ENCODE measurements around the gene LRRC8B. TPM values are rescaled to one million over a fixed set of nuclear protein-coding genes. Genes with fewer than 3 reads are reported as not detected.

LRRC8B gene
- total and polyA plus RNA-seq, 11 donors, result 0.91 to 10.4 (median 4.7) TPM

- ATAC-seq, result no peak
- Histone ChIP-seq H3K27me3 (no peaks in the 10 kb centered on the region), H3K36me3 (no peaks in the 10 kb centered on the region), H3K4me3 (no peak overlapping the region), H3K4me1 (peaks cover 0 to 12% (median 0%) of the 10 kb centered on the region in 12 donors), H3K9me3 (no peaks in the 10 kb centered on the region), H3K27ac (no peak overlapping the region)
- TF ChIP-seq CTCF (IDR thresholded peaks at IDR 0.05) (no peak), POLR2A (IDR thresholded peaks at IDR 0.05) (no peak)
- WGBS, 4 donors, result 59 to 78% (median 70%) methylated on average over 2 of the region's 2 CpGs
- no peak for DNase-seq
- intact Hi-C loops (cut with DNase I), result loop anchor here in 5 of 10 donors (5.0 to 10.0 kb wide), 3 partner anchors 109 to 507 kb away; partner anchors contain the start of gene ZNF326 (in 1 of the 5)
These were observed 36.7 kb upstream of the LRRC8B start for GRCh38 chr1:89487972-89488371.

GRCh38 chr1:89489047-89489729 lies 35.4 kb upstream of the LRRC8B start:
- DNase-seq, result no peak
- no peak for ATAC-seq
- Histone ChIP-seq H3K27ac (no peak overlapping the region), H3K9me3 (no peaks in the 10 kb centered on the region), H3K27me3 (no peaks in the 10 kb centered on the region), H3K4me1 (peaks cover 0 to 12% (median 0%) of the 10 kb centered on the region in 12 donors), H3K36me3 (no peaks in the 10 kb centered on the region), H3K4me3 (no peak overlapping the region)
- intact Hi-C loops (cut with DNase I), result loop anchor here in 5 of 10 donors (5.0 to 10.0 kb wide), 3 partner anchors 108 to 506 kb away; partner anchors contain the start of gene ZNF326 (in 1 of the 5)
- 80 to 90% (median 86%) methylated on average over 2 of the region's 2 CpGs for WGBS, 4 donors
- TF ChIP-seq CTCF (IDR thresholded peaks at IDR 0.05), result no peak
- TF ChIP-seq POLR2A (IDR thresholded peaks at IDR 0.05), result no peak

GRCh38 chr1:89490389-89490788 lies 34.2 kb upstream of the LRRC8B start:
- H3K27me3 ChIP-seq, result no peaks in the 10 kb centered on the region
- no peak for TF ChIP-seq POLR2A (IDR thresholded peaks at IDR 0.05)
- no peak for TF ChIP-seq CTCF (IDR thresholded peaks at IDR 0.05)
- 76 to 96% (median 79%) methylated on average over 3 of the region's 3 CpGs for WGBS, 4 donors
- ATAC-seq, result no peak
- no peak for DNase-seq
- H3K27ac ChIP-seq, result no peak overlapping the region
- intact Hi-C loops (cut with DNase I), result no loop called here
- no peaks in the 10 kb centered on the region for H3K36me3 ChIP-seq
- H3K4me1 ChIP-seq, result peaks cover 0 to 12% (median 0%) of the 10 kb centered on the region in 12 donors
- H3K4me3 ChIP-seq, result no peak overlapping the region
- no peaks in the 10 kb centered on the region for H3K9me3 ChIP-seq

GRCh38 chr1:89499320-89499719 lies 25.3 kb upstream of the LRRC8B start:
- no peak for ATAC-seq
- H3K4me3 ChIP-seq, result no peak overlapping the region
- no peaks in the 10 kb centered on the region for H3K4me1 ChIP-seq
- intact Hi-C loops (cut with DNase I), result no loop called here
- no peaks in the 10 kb centered on the region for H3K9me3 ChIP-seq
- WGBS, 4 donors, result 61 to 63% (median 62%) methylated on average over 6 of the region's 6 CpGs
- no peak for DNase-seq
- no peaks in the 10 kb centered on the region for H3K27me3 ChIP-seq
- H3K27ac ChIP-seq, result no peak overlapping the region
- TF ChIP-seq CTCF (IDR thresholded peaks at IDR 0.05), result no peak
- no peak for TF ChIP-seq POLR2A (IDR thresholded peaks at IDR 0.05)
- no peaks in the 10 kb centered on the region for H3K36me3 ChIP-seq
